ENCODE data around the gene IGF1R.

DNA sequence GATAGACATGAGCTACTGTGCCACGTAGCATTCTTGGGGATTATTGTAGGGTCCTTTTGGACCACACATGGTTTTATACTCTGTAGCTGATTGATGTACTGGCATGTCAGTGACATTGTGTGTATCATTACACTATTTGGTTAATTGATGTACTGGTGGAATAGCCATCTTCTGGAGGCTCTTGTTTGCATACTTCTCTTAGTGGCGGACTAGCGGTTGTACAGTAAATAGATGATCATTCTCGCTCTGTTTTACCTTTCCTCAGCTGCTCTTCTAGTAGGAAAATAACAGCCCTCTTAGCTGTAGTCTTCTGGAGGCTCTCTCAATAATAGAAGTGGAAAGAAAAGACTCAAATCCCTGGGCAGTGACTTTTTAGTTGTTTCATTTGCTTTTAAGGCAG, 24.8 kb downstream of the IGF1R start:
- no peak for TF ChIP-seq CTCF (IDR thresholded peaks at IDR 0.05; ENCODE audit: extremely low read depth in 1 of 2, insufficient read depth in 1 of 2, low read depth in 1 of 2, low read length in 2 of 2)
- TF ChIP-seq POLR2A (IDR thresholded peaks at IDR 0.05; ENCODE audit: low read depth, low read length), result no peak
- no peak for TF ChIP-seq JUN (IDR thresholded peaks at IDR 0.05; ENCODE audit: borderline replicate concordance, insufficient read depth, insufficient read length, low read depth)
- TF ChIP-seq POLR2AphosphoS5 (IDR thresholded peaks at IDR 0.05; ENCODE audit: insufficient read depth, low read depth, low read length), result no peak
- TF ChIP-seq FOS (IDR thresholded peaks at IDR 0.05; ENCODE audit: borderline replicate concordance, insufficient read depth, low read length), result no peak
- no peak for TF ChIP-seq EZH2 (IDR thresholded peaks at IDR 0.05; ENCODE audit: borderline replicate concordance, low read depth, low read length, severe bottlenecking)
